GM19043 (cell line): Measurements from ENCODE around the gene HTR6.
"Not testable (repeated sequence)": the region's sequence is repeated elsewhere in the genome, so short reads cannot be mapped to it uniquely, and the experiment has no call there.

Experiments used
- ATAC-seq: cut with Tn5 transposase; IDR thresholded peaks from one replicate; pipeline ENCODE4 v1.9.1; 2021; ENCODE audit warnings: low read depth; ENCODE audit not compliant: unreplicated experiment

Gene HTR6

GRCh38 chr1:19664453-19665185 is at the start of gene HTR6:
Gene HTR6, plus strand, starts transcription at chr1:19664875. Its CDS starts 879 bp downstream, at chr1:19665754.
- no peak for ATAC-seq

DNA sequence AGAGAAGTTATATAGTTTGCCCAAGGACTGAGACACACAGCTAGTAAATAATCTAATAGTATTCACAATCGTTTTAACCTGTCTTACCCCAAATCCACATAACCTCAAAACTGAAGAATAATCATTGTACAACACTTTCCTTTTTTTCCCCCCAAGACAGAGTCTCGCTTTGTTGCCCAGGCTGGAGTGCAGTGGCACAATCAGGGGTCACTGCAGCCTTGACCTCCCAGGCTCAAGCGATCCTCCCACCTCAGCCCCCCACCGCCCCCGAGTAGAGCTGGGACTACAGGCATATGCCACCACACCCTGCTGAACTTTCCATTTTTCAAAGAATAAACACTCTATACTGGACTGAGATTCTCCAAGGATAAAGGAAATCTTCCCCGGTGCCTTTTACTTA is 49.2 kb upstream of the HTR6 start:
- ATAC-seq: no peak

- no peak for ATAC-seq
Observed at GRCh38 chr1:19616489-19616888, 48.2 kb upstream of the HTR6 start.

DNA sequence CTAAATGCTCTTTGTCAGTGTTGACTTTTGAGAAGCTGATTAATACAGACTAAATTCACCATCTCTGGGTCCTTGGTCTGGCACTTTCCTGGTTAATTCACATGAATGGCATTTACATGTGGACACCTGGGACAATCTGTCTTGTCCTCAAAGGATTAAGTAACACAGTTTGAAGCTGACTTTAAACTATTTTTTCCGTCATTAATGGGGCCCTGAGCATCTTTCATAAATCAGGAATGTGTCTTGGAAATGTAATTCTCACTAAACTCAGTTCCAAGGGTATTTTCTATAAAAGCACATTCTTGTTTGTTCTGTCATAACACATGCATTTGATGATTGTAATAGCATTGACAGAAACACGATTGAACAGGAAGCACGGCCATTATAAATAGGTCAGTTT is 47.3 kb upstream of the HTR6 start:
- no peak for ATAC-seq

GRCh38 chr1:19618428-19618827 is 46.2 kb upstream of the HTR6 start:
- ATAC-seq: no peak

DNA sequence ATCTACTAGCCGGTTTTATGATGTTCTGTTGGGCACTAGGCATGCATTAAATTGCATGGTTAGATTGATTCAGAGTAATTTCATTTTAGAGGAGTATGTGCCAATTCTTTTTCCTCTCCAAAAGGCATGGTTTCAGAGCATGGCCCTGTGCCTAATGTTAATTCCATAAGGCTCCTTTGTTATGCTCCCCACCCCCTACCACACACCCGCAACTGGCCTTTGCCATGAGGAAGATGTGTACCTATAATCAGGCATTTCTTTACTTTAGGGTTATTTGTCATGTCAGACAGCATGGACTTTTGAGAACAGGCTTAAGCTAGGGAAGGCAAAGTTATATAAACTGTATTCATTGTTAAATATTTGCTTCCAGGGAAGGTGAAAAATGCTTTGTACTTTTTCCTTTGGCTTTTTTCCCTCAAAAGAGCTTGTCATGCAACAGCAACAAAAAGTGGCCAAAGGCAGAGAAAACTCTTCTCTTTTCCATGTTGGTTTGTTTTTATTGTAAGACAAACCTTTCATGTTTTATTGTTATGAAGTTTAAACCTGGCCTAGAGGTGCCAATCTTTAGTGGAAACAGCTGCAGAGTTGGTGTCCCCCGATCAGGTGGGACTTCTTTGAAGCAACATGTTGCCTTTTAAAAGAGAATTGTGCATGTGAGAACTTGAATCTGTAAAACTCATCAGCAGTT is 44.8 kb upstream of the HTR6 start:
- no peak for ATAC-seq

DNA sequence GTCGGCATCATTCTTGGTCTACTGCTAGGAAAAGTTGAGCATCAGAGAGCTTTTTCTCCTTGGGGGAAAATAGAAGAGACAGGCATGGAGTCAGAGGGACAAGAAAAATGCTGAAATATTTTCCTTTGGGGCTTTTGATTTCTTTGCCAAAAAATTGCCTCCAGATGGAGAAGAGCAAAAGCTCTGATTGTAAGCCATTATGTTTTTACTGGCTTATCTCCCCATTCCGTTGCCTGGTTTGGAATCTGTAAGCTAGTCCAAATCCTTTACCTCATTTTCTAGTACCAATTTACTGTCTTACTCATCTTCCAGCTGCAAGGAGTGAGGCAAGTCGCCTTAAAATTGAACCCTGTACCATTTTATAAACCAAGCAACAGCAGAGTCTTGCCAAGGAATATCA is 43.9 kb upstream of the HTR6 start:
- no peak for ATAC-seq

DNA sequence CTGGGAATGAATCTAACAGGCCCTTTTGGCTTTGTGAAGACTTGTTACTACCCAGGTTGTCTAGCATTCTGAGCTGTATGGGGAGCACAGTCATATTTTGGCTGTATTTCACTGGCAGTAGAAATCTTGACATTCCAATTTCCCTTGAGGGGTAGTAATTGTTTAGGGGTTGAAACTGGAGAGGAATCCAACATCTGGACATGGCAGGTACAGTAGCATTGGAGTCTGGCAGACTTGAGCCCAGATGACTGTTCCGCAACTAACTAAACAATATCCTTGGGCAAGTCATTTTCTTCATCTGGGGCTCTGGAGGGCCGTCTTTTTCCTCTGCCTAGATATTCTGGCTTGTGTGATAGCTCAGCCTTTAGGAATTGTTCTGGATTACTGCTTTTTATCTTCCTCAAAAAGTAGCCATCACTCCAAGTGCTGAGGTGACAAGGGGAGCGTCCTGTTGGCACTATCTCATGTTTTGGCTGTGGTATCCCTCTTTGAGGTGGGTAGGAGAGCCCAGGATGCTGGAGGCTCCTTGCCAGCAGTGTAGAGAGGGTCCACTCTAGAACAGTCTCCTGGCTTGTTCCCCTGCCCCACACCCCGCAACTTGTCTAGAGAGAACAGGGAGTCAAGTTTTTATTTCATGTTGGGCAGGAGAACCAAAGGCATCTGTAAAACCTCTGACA is 43.3 kb upstream of the HTR6 start:
- no peak for ATAC-seq

- no peak for ATAC-seq
Observed at GRCh38 chr1:19622204-19622603, 42.5 kb upstream of the HTR6 start.

- ATAC-seq: no peak
Observed at GRCh38 chr1:19623523-19623922, 41.2 kb upstream of the HTR6 start.

DNA sequence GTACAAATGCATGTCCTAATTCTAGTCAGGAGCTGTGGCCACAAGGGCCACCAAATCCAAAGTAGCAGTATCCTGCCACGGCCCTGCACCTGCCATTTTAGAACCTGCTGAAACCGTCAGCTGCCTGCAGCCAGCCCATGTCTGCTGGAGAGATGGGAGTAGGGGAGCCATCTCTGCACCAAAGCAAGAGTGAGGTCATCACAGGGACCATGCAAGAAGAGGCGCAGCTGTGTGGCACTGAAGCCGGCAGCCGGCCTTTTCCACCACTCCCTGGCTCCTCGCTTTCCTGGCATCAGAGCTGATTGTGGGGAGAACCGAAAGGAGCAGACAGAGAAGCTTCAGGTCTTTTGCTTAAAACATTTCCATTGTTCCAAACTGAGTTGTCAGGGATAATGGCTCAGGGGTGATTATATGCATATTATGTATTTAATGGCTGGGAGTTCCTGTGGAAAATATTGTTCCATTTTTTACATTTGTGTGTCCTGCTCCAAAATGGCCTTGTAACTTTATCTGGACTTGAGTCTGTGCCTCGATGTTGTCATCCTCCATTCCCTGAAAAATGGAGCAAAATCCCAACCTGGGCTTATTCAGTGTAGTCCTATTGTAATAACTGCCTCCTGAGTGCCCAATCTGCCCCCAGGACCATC is 39.3 kb upstream of the HTR6 start:
- ATAC-seq: no peak

GRCh38 chr1:19628879-19629278 is 35.8 kb upstream of the HTR6 start:
- ATAC-seq: no peak

DNA sequence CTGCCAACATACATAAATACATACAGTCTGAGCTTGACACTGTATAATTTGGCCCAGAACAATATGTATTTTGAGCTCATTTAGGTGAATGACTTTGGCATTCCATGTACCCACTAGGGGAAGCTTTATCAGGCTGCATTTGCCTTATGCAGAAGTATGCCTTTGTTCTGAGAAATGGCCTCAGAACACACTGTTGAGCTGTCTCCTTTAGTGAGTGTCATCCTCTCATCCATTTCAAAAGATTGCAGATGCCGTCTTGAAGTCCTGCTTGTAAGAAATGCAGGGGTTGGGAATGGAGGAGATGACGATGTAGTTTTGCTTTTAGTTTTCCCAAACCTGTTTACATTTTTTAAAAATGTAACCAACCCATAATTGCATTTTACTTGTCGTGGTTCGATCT is 35.3 kb upstream of the HTR6 start:
- ATAC-seq: no peak

DNA sequence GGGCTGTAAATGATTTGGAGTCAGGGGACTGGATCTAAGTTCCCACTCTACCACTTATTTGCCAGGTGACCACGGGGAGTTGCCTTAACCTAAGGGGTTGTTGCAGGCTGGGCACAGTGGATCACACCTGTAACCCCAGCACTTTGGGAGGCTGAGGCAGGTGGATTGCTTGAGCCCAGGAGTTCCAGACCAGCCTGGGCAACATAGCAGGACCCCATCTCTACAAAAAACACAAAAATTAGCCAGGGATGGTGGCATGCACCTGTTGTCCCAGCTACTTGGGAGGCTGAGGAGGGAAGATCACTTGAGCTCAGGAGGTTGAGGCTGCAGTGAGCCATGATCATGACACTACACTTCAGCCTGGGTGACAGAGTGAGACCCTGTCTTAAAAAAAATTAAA is 34.5 kb upstream of the HTR6 start:
- not testable (repeated sequence) for ATAC-seq

GRCh38 chr1:19630720-19631395 is 33.8 kb upstream of the HTR6 start:
- ATAC-seq: no peak

GRCh38 chr1:19632211-19632610 is 32.5 kb upstream of the HTR6 start:
- ATAC-seq: no peak

DNA sequence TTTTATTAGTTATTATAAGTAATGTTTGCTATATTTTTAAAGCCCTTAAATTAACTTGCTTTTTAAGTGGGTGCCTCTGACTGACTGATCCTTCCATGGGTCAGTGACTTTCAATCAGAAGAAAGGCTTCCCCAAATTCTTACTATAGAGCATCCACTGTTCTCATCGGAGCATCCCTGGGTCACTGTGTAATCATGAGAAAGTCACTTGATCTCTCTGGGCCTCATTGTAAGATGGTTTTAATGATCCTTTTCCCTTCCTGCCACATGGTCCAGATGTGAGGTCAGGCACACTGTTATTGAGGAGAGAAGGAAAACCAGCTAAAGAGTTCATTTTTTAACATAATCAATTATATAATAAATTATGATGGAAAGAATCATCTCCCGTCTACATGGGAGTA is 31.6 kb upstream of the HTR6 start:
- no peak for ATAC-seq

- ATAC-seq: not testable (repeated sequence)
Observed at GRCh38 chr1:19635064-19635463, 29.6 kb upstream of the HTR6 start.

DNA sequence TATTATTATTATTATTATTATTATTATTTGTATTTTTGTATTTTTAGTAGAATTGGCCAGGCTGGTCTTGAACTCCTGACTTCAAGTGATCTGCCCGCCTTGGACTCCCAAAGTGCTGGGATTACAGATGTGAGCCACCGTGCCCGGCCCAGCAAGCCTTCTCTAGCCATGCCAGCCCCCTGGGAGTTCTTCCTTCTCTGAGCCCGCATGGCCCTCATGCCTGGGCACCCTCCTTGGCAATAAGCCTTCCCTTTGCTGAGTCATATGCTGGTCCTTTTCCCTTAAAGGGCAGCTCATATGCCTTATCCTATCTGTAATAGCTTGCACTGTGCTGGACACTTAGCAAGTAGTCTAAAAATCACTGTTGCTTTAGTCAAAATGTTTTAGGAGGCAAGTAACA is 29.0 kb upstream of the HTR6 start:
- ATAC-seq: no peak

DNA sequence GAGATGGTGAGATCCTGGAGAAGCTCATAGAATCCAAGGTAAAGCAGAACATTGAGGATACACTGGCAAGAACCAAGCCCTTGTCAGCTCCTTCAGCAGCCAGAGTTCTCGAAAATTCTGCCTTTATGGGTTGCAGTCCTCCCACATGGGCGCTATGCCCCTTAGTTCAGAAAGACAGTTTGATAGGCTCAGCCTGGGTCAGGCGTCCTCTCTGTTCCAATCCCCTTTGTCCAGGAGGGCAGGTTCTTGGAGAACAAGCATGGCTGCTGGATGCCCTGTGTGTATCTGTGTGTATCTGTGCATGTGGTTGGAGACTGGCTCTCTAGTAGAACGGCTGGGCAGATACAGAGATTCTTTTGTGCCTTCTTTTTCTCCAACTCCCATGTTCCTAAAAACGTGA is 28.6 kb upstream of the HTR6 start:
- ATAC-seq: no peak

GRCh38 chr1:19636749-19637148 is 27.9 kb upstream of the HTR6 start:
- ATAC-seq: not testable (repeated sequence)
